ENCODE results near the gene AGBL1. TPM values are rescaled to one million over a fixed set of nuclear protein-coding genes. Genes with fewer than 3 reads are reported as not detected.

Gene AGBL1
- total RNA-seq, 2 experiments from 2014 or later = not detected

GRCh38 chr15:86743283-86743903 is 663.7 kb downstream of the AGBL1 start:
- peaks cover 2% of the 10 kb centered on the region for H3K9me3 Mint-ChIP-seq
- no peak overlapping the region for H3K27ac Mint-ChIP-seq
- no peak overlapping the region for H3K4me3 Mint-ChIP-seq
- CTCF ChIA-PET = interaction anchor here (0.6 to 3.5 kb wide), 10 partner anchors 20 to 511 kb away, joined by 3 to 33 read pairs (median 3); no protein-coding TSS in a partner anchor
- intact Hi-C loops (cut with micrococcal nuclease) = loop anchor here (1.0 to 5.0 kb wide), 4 partner anchors 89 to 885 kb away; no protein-coding TSS in a partner anchor
- peak; percentile 62 for DNase-seq
- H3K36me3 Mint-ChIP-seq (ENCODE audit: low read depth) = no peaks in the 10 kb centered on the region
- H3K4me1 Mint-ChIP-seq (ENCODE audit: low read depth) = no peaks in the 10 kb centered on the region
- no peaks in the 10 kb centered on the region for H3K27me3 Mint-ChIP-seq (ENCODE audit: low read depth)

- DNase-seq = no peak
- Mint-ChIP-seq H3K27me3 (ENCODE audit: low read depth) (no peaks in the 10 kb centered on the region), H3K4me3 (no peak overlapping the region), H3K27ac (no peak overlapping the region), H3K4me1 (ENCODE audit: low read depth) (no peaks in the 10 kb centered on the region), H3K36me3 (ENCODE audit: low read depth) (no peaks in the 10 kb centered on the region), H3K9me3 (no peaks in the 10 kb centered on the region)
- intact Hi-C loops (cut with micrococcal nuclease) = loop anchor here (5.0 kb wide), 1 partner anchor 512 kb away; no protein-coding TSS in a partner anchor
- CTCF ChIA-PET = interaction anchor here (0.6 to 3.5 kb wide), 6 partner anchors 25 to 120 kb away, joined by 3 to 33 read pairs (median 3); no protein-coding TSS in a partner anchor
Measured at GRCh38 chr15:86744198-86744780, 664.6 kb downstream of the AGBL1 start.

- Mint-ChIP-seq H3K4me3 (no peak overlapping the region), H3K27ac (no peak overlapping the region), H3K36me3 (ENCODE audit: low read depth) (no peaks in the 10 kb centered on the region), H3K9me3 (no peaks in the 10 kb centered on the region), H3K4me1 (ENCODE audit: low read depth) (no peaks in the 10 kb centered on the region), H3K27me3 (ENCODE audit: low read depth) (peaks cover 5% of the 10 kb centered on the region)
- intact Hi-C loops (cut with micrococcal nuclease) = no loop called here
- CTCF ChIA-PET = no interaction called here
- no peak for DNase-seq
Measured at GRCh38 chr15:86751116-86751515, 671.4 kb downstream of the AGBL1 start.

- no peaks in the 10 kb centered on the region for H3K4me1 Mint-ChIP-seq (ENCODE audit: low read depth)
- no peak overlapping the region for H3K4me3 Mint-ChIP-seq
- H3K9me3 Mint-ChIP-seq = no peaks in the 10 kb centered on the region
- CTCF ChIA-PET = no interaction called here
- H3K27ac Mint-ChIP-seq = no peak overlapping the region
- intact Hi-C loops (cut with micrococcal nuclease) = loop anchor here (5.0 kb wide), 1 partner anchor 133 kb away; no protein-coding TSS in a partner anchor
- H3K27me3 Mint-ChIP-seq (ENCODE audit: low read depth) = peaks cover 10% of the 10 kb centered on the region
- no peak for DNase-seq
- H3K36me3 Mint-ChIP-seq (ENCODE audit: low read depth) = no peaks in the 10 kb centered on the region
Measured at GRCh38 chr15:86754846-86755245, 675.2 kb downstream of the AGBL1 start.

- Mint-ChIP-seq H3K4me3 (no peak overlapping the region), H3K9me3 (no peaks in the 10 kb centered on the region), H3K27me3 (ENCODE audit: low read depth) (peaks cover 15% of the 10 kb centered on the region), H3K27ac (no peak overlapping the region), H3K36me3 (ENCODE audit: low read depth) (no peaks in the 10 kb centered on the region), H3K4me1 (ENCODE audit: low read depth) (no peaks in the 10 kb centered on the region)
- intact Hi-C loops (cut with micrococcal nuclease) = loop anchor here (5.0 kb wide), 1 partner anchor 134 kb away; no protein-coding TSS in a partner anchor
- no peak for DNase-seq
- CTCF ChIA-PET = interaction anchor here (0.5 to 0.7 kb wide), 3 partner anchors 1004 to 1288 kb away, joined by 3 to 6 read pairs (median 5); no protein-coding TSS in a partner anchor
Measured at GRCh38 chr15:86756688-86757087, 677.0 kb downstream of the AGBL1 start.

GRCh38 chr15:86759800-86760523 is 680.3 kb downstream of the AGBL1 start:
- Mint-ChIP-seq H3K27me3 (ENCODE audit: low read depth) (peaks cover 22% of the 10 kb centered on the region), H3K36me3 (ENCODE audit: low read depth) (no peaks in the 10 kb centered on the region), H3K4me1 (ENCODE audit: low read depth) (no peaks in the 10 kb centered on the region), H3K9me3 (no peaks in the 10 kb centered on the region), H3K4me3 (no peak overlapping the region), H3K27ac (no peak overlapping the region)
- intact Hi-C loops (cut with micrococcal nuclease) = loop anchor here (5.0 kb wide), 1 partner anchor 138 kb away; no protein-coding TSS in a partner anchor
- CTCF ChIA-PET = no interaction called here
- no peak for DNase-seq

- no peak for DNase-seq
- H3K27me3 Mint-ChIP-seq (ENCODE audit: low read depth) = peaks cover 18% of the 10 kb centered on the region
- H3K27ac Mint-ChIP-seq = no peak overlapping the region
- CTCF ChIA-PET = interaction anchor here (1.6 kb wide), 1 partner anchor 20 kb away, joined by 4 read pairs; no protein-coding TSS in a partner anchor
- H3K9me3 Mint-ChIP-seq = no peaks in the 10 kb centered on the region
- H3K4me3 Mint-ChIP-seq = no peak overlapping the region
- no peaks in the 10 kb centered on the region for H3K4me1 Mint-ChIP-seq (ENCODE audit: low read depth)
- intact Hi-C loops (cut with micrococcal nuclease) = no loop called here
- no peaks in the 10 kb centered on the region for H3K36me3 Mint-ChIP-seq (ENCODE audit: low read depth)
Measured at GRCh38 chr15:86762874-86763273, 683.2 kb downstream of the AGBL1 start.

GRCh38 chr15:86764021-86764420 is 684.4 kb downstream of the AGBL1 start:
- H3K27ac Mint-ChIP-seq = no peak overlapping the region
- DNase-seq = no peak
- no peaks in the 10 kb centered on the region for H3K4me1 Mint-ChIP-seq (ENCODE audit: low read depth)
- H3K4me3 Mint-ChIP-seq = no peak overlapping the region
- H3K36me3 Mint-ChIP-seq (ENCODE audit: low read depth) = no peaks in the 10 kb centered on the region
- H3K9me3 Mint-ChIP-seq = no peaks in the 10 kb centered on the region
- CTCF ChIA-PET = interaction anchor here (1.6 kb wide), 1 partner anchor 21 kb away, joined by 4 read pairs; no protein-coding TSS in a partner anchor
- intact Hi-C loops (cut with micrococcal nuclease) = no loop called here
- H3K27me3 Mint-ChIP-seq (ENCODE audit: low read depth) = peaks cover 16% of the 10 kb centered on the region

GRCh38 chr15:86765281-86765680 is 685.6 kb downstream of the AGBL1 start:
- Mint-ChIP-seq H3K27ac (no peak overlapping the region), H3K4me3 (no peak overlapping the region), H3K27me3 (ENCODE audit: low read depth) (peaks cover 16% of the 10 kb centered on the region), H3K36me3 (ENCODE audit: low read depth) (no peaks in the 10 kb centered on the region), H3K9me3 (no peaks in the 10 kb centered on the region), H3K4me1 (ENCODE audit: low read depth) (no peaks in the 10 kb centered on the region)
- no peak for DNase-seq
- CTCF ChIA-PET = no interaction called here
- intact Hi-C loops (cut with micrococcal nuclease) = no loop called here

GRCh38 chr15:86772369-86773059 is 692.8 kb downstream of the AGBL1 start:
- intact Hi-C loops (cut with micrococcal nuclease) = no loop called here
- no peak overlapping the region for H3K27ac Mint-ChIP-seq

GRCh38 chr15:86773736-86774135 is 694.1 kb downstream of the AGBL1 start:
- no peak overlapping the region for H3K4me3 Mint-ChIP-seq
- no peak overlapping the region for H3K27ac Mint-ChIP-seq
- H3K9me3 Mint-ChIP-seq = peaks cover 6% of the 10 kb centered on the region
- no peaks in the 10 kb centered on the region for H3K4me1 Mint-ChIP-seq (ENCODE audit: low read depth)
- H3K36me3 Mint-ChIP-seq (ENCODE audit: low read depth) = no peaks in the 10 kb centered on the region
- intact Hi-C loops (cut with micrococcal nuclease) = no loop called here
- no peak for DNase-seq
- CTCF ChIA-PET = no interaction called here
- H3K27me3 Mint-ChIP-seq (ENCODE audit: low read depth) = no peaks in the 10 kb centered on the region

More at GRCh38 chr15:86772369-86773059, 692.8 kb downstream of the AGBL1 start:
- no peaks in the 10 kb centered on the region for H3K9me3 Mint-ChIP-seq
- no peaks in the 10 kb centered on the region for H3K36me3 Mint-ChIP-seq (ENCODE audit: low read depth)
- H3K4me1 Mint-ChIP-seq (ENCODE audit: low read depth) = no peaks in the 10 kb centered on the region
- no peaks in the 10 kb centered on the region for H3K27me3 Mint-ChIP-seq (ENCODE audit: low read depth)
- CTCF ChIA-PET = no interaction called here
- H3K4me3 Mint-ChIP-seq = no peak overlapping the region
- no peak for DNase-seq

- intact Hi-C loops (cut with micrococcal nuclease) = no loop called here
- H3K27me3 Mint-ChIP-seq (ENCODE audit: low read depth) = no peaks in the 10 kb centered on the region
- DNase-seq = no peak
- H3K27ac Mint-ChIP-seq = no peak overlapping the region
- no peaks in the 10 kb centered on the region for H3K4me1 Mint-ChIP-seq (ENCODE audit: low read depth)
- CTCF ChIA-PET = interaction anchor here (0.9 kb wide), 1 partner anchor 123 kb away, joined by 3 read pairs; no protein-coding TSS in a partner anchor
- H3K9me3 Mint-ChIP-seq = peaks cover 9% of the 10 kb centered on the region
- H3K4me3 Mint-ChIP-seq = no peak overlapping the region
- no peaks in the 10 kb centered on the region for H3K36me3 Mint-ChIP-seq (ENCODE audit: low read depth)
Measured at GRCh38 chr15:86776145-86776544, 696.5 kb downstream of the AGBL1 start.

Measured in activated naive CD4-positive, alpha-beta T cell treated with anti-CD3 and anti-CD28 coated beads for 36 hours (primary cell).